RPMI7951 (cell line): ENCODE measurements around the gene IQSEC1. TPM values are rescaled to one million over a fixed set of nuclear protein-coding genes. Genes with fewer than 3 reads are reported as not detected.

ENCODE experiments used
- DNase-seq: peaks from one replicate; pipeline ENCODE4 v3.0.0-alpha.2; 2012; ENCODE audit warnings: low read depth
- total RNA-seq: library from RNA; depleted of rRNA; stranded (reverse); fragments of >200 nt; shearing (Covaris generic); gene quantifications from 2 replicates; pipeline ENCODE4 v1.2.3, GENCODE V29; 2014

Gene IQSEC1
- total RNA-seq, 1 experiment from 2014 or later = 8.1 TPM

GRCh38 chr3:12935861-12936830 lies 137.1 kb downstream of the IQSEC1 start:
- DNase-seq = no peak

GRCh38 chr3:12935023-12935860 lies 138.0 kb downstream of the IQSEC1 start:
- peak; percentile 43 for DNase-seq

- peak; percentile 94 for DNase-seq
These were observed 138.8 kb downstream of the IQSEC1 start for GRCh38 chr3:12934431-12934830.

- no peak for DNase-seq
These were observed 139.3 kb downstream of the IQSEC1 start for GRCh38 chr3:12933901-12934300.

GRCh38 chr3:12932754-12933153 lies 140.5 kb downstream of the IQSEC1 start:
- DNase-seq = no peak

GRCh38 chr3:12932347-12932746 lies 140.9 kb downstream of the IQSEC1 start:
- no peak for DNase-seq

- DNase-seq = no peak
These were observed 141.8 kb downstream of the IQSEC1 start for GRCh38 chr3:12931273-12931905.

GRCh38 chr3:12929801-12930200 lies 143.4 kb downstream of the IQSEC1 start:
- no peak for DNase-seq

GRCh38 chr3:12926660-12927059 lies 146.6 kb downstream of the IQSEC1 start:
- DNase-seq = no peak

- DNase-seq = no peak
These were observed 147.6 kb downstream of the IQSEC1 start for GRCh38 chr3:12925648-12926047.

- no peak for DNase-seq
These were observed 148.8 kb downstream of the IQSEC1 start for GRCh38 chr3:12924437-12924836.

GRCh38 chr3:12922881-12923431 lies 150.3 kb downstream of the IQSEC1 start:
- no peak for DNase-seq

- no peak for DNase-seq
These were observed 150.9 kb downstream of the IQSEC1 start for GRCh38 chr3:12922306-12922705.

- no peak for DNase-seq
These were observed 151.5 kb downstream of the IQSEC1 start for GRCh38 chr3:12921736-12922135.

- no peak for DNase-seq
These were observed 152.3 kb downstream of the IQSEC1 start for GRCh38 chr3:12920967-12921366.

GRCh38 chr3:12919205-12919604 lies 154.0 kb downstream of the IQSEC1 start:
- DNase-seq = no peak

GRCh38 chr3:12918231-12918630 lies 155.0 kb downstream of the IQSEC1 start:
- no peak for DNase-seq

GRCh38 chr3:12916159-12916558 lies 157.1 kb downstream of the IQSEC1 start:
- no peak for DNase-seq

- DNase-seq = no peak
These were observed 159.1 kb downstream of the IQSEC1 start for GRCh38 chr3:12914088-12914487.

- DNase-seq = no peak
These were observed 161.3 kb downstream of the IQSEC1 start for GRCh38 chr3:12911881-12912415.

- no peak for DNase-seq
These were observed 162.7 kb downstream of the IQSEC1 start for GRCh38 chr3:12910356-12911099.
